ENCODE results near the gene TOMM6.

Gene TOMM6

DNA sequence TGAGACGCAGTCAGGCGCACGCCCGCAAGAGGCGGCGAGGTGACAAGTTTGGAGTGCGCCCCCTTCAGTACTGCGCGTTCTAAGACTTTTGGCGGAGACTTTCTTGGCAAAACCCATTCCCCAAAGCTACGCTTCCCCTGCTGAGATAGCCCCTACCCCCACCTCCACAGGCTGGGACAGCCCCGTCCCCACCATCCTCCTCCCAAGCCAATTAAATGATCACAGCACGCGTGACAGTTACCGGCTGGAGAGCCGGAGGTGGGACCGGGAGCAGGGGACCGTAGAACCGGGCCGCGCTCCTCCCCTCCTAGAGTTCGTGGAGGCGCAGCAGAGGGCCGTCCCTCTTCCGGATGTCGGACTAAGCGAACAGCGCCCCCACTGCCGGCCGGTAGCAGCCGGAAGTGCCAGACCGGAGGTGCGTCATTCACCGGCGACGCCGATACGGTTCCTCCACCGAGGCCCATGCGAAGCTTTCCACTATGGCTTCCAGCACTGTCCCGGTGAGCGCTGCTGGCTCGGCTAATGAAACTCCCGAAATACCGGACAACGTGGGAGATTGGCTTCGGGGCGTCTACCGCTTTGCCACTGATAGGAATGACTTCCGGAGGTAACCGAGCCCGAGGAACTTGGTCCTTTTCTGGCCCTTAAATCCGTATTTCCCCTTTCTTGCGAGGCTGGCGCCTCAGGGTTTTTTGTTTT lies at the start of gene TOMM6:
Gene TOMM6 (plus strand): TSS at position 476 of the 699 bp plus-strand sequence. CDS start 4 bp downstream, at position 480.
- DNase-seq = peak; percentile 61

DNA sequence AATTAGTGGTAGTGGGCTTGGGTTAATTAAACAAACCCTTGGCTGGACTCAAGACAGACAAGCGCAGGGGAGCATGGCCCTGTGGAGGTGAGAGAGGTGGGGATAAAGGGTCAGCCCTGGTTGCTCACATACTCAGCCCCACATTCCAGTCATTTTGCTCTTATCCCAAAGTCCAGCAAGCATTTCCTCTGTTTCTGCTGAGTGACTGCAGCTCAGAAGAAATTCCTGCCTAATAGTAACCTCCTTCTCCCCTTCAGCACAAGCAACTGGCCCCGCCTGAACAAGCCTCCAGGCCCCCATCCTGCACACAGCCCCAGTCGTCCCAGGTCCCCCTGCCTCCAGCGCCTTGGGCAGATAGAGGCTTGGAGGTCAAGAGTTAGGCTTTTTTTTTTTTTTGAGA lies 48.5 kb upstream of the TOMM6 start:
- DNase-seq = no peak

DNA sequence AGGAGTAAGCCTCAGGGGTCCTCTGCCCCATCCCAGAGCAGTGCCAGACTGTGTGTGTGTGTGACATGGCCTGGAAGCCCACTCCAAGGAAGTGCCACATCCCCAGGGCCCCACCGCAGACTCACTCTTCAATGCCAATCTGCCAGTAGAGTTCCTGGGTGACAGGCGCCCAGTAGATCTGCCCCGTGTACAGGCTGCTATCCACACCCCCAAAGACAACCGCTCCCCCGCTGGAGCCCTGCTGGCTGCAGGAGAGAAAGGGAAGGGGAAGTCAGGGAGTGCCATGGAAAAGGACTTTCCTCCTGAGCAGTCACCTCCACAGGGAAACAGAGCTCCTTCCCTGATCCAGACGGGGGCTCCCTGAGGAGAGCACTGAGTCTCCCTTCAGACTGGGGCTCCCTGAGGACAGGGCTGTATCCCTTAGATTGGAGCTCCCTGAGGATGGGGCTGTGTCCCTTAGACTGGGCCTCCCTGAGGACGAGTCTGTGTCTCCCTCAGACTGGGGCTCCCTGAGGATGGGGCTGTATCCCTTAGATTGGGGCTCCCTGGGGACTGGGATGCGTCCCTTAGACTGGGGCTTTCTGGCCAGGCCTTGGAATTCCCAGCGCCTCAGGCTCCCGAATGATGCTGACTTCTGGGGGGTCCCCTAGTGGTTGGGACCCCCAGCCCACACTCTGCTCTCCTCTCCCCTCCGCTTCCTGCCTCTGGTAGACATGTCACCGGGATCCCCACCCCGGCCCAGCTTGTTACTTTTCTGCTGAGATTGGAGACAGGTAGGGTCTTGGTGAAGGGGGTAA lies 46.9 kb upstream of the TOMM6 start:
- DNase-seq = no peak

DNA sequence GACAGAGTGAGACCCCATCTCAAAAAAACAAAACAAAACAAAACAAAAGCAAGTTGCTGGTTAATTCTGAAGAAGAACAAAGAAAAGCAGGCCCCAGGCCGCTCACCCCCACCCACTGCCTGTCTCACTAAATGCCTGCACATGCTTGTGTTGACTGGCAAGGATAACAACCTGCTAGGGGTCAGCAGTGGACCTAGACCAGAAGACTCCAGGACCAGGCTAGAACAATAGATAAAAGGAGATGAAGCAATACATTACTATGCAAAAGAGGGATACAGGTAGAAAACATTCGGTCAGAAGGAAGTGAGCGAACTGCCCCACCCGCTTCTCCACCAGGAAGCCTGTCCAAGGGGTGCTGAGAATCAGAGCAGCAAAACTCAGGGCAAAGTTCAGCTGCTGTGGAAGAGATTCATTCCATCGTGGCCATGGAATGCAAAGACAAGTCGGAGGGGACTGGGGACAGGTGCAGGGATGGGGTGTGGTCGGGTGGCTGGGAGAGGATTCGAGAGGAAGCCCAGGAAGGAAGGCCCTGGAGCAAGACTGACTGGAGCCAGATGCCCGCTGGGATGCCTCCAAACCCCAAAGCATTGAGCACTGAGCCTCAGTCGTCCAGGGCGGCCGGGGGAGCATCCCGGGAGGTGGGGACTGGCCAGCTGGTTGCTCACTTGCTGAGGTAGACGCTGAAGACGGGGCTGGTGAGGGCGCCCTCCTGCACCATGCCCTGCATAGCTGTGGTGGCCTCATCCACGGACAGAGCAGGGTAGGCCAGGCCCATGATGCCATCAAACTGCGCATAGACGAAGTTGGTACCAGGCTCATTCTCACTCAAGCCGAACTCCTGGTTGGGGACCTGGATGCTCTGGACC lies 45.6 kb upstream of the TOMM6 start:
- DNase-seq = no peak

DNA sequence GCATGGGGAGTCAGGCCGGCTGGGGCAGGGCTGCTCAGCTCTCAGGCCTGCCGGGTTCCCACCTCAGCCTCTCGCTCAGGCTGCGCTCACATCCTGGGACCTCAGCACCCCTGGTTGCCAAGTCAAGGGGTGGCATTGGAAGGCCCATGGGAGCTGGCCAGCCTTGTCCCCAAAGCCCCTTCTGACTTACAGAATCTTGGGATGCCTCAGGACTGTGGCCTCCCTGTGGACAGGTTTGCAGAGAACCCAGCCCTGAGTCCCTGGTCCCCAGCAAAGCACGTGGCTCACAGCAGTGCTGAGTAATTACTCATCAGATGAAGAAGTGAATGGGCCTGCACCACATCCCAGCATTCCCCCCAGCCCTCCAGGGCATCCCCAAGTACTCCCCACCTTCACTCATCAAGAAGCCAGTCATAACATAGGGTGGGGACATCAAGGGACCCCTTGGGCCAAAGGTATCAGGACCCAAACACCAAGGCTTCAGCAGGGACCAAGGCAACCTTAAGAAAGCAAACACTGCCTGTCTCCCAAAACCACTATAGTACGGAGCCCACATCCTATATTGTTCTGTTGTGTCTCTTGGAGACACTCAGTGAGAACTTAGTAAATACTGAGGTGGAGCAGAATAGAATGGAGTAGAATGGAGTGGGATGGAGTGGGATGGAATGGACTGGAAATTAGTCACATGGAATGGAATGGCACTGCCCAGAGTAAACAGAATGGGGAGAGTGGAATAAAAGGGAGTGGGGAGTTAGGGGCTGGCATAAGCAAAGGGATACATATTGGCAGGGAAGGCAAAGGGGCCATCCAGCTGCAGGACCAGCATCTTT lies 43.9 kb upstream of the TOMM6 start:
- no peak for DNase-seq

DNA sequence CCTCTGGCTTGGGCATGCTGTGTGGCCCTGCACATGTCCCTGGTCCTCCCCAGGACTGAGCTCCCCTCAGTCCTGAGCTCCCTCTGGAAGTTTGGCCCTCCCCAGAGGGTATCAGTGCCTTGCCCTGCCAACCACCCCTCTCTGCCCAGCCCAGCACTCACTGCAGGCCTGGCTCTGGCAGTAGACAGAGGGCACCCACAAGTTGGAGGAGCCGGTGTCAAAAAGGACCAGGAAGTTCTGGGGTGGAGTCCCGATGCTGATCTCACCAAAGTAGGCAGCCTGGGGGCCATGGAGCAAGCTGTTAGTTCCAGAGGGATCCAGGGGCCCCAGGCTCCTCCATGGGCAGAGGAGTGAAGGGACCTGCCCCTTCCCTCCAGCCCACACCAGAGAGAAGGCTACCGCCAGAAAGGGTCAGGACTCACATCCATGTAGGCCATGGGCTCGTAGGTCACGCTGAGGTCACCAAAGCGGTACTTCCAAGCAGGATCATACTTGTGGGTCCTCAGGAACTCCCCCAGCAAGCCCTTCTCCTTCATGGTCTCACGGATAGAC lies 43.2 kb upstream of the TOMM6 start:
- DNase-seq = no peak

DNA sequence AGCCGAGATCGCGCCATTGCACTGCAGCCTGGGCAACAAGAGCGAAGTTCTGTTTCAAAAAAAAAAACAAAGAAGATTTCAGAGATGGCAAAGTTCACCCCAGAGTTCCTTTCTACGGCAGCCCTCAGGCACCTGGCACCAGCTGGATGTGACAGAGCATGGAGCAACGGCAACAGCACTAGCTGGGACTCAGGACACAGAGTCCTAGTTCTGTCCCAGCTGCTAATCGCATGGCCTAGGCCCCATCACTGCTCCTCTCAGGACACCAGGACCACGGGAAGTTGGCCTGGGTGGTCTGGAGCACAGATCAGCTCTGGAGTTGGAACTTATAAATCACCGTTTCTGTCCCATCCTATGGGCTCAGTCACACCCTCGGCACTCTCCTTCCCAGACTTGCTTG lies 41.4 kb upstream of the TOMM6 start:
- DNase-seq = no peak

DNA sequence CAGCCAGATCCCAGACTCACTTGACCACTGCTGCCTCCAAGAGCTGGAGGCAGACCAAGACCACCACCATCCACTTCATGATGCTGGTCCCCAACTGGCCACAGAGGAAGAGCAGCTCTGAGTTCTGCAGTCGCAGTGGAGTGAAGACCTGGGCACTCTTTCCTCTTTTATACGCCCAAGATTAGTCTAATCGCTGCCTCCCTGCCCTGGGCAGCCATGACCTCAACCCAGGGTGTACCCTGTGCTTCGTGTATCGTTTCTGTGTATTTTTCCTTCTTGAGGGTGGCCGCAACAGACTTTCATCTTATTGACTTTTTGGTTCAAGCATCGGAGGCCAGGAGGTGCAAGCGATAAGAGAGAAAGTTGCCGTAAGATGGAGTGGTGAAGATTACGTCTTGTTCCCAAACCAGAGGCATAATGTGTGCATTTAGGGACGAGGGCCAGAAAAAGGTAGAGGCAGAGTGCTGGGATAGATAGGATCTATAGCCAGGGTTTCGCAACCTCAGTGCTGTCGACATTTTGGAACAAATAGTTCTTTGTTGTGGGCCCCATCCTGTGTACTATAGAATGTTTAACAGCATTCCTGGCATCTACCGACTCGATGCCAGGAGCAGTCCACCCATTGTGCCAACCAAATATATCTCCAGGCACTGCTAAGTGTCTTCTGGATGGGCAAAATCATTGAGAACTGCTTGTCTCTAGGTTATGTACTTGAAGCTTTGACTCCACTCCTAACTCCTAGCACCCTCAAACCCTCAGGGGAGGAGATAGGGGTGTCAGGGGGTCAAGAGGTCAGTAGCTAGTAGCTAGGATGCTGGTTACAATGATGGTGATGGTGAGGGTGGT lies 40.0 kb upstream of the TOMM6 start, which contains the start of gene PGC:
Gene PGC (minus strand): TSS at position 142 of the 846 bp plus-strand sequence. CDS start 63 bp downstream, at position 79.
- no peak for DNase-seq

DNA sequence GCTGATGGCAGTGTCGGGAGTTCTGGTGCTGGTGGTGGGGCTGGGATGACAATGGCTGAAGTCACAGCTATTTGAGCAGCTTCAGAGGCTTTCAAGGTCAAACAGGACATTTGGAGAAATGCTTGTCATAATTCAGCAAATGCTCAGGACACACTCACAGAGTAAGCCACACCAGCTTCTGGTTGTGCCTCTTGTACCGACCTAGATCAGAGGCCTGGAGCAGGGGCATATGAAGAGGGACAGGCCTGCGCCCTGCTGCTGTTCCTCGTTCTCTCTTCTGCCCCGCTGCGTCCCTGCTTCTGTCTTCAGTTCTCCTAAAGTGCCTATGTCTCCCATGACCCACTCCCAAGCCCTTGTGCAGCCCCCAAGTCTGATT lies 39.4 kb upstream of the TOMM6 start:
- no peak for DNase-seq

DNA sequence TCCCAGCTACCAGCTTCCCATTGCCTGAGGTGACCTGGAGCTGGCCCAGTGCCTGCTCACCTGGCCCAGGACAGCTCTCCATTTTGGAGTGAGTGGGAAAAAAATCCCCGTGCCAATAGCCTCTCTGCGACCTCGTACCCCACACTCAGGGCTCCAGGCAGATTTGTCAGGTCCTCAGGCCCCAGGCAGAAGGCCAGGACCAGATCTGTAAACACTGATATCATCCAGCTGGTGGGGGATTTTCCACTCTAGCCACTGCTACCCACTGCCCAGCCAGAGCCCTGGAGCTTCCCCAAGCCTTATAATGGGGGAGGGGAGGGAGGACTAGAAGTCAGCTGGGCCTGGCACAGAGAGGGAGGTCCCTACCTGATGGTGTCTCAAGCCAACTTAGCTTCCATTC lies 39.0 kb upstream of the TOMM6 start:
- no peak for DNase-seq

DNA sequence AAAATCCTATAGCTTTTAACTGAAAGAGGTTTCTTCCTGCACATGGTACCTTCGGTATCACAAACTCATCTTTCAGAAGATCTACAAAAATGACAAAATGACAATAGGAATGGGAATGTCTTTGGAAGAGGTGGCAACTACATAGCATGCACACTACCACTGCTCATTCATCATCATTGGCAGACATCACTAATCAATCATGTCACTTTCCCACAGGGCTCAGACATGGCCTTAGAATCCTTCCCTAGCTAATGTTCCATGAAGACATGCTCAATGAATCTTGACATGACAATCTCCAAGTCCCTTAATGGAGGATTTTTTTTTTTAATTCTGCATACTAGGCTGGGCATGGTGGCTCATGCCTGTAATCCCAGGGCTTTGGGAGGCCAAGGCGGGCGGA lies 37.1 kb upstream of the TOMM6 start:
- DNase-seq = no peak

DNA sequence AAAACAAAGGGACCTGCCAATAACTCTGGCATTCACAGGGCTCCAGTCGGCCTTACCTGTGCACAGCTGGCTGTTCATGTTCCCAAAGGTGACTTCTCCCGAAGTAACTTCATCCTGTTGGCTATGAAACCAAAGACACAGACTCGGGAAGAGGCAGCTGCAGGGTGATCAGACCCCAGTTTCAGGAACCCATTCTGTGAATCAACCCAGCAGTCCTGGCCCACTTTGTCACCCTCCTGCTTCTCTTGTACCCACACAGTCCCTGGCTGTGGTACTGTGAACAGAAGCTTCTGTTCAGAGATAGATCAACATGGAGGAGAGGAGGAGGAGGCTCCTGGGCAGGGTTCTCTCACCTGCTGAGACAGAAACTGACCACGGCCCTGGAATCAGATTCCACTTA lies 31.6 kb upstream of the TOMM6 start:
- no peak for DNase-seq

DNA sequence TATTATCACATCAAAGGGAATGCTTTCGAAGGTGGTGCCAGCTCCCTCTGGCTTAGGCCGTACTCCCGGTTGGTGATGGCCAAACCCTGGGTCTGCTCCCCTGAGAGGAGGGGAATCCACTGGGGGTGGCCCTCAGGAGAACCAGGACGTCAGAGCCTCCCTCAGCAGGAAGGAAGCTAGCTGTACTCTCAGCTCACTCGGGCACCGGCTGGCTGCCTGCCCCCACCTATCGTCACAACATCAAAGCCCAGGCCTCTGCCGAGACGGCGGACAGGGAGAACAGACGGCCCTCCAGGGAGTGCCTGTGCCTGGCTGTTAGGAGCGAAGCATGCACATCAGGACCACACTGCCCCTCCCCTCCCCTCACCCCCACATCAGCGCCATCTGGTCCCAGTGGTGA lies 31.1 kb upstream of the TOMM6 start:
- DNase-seq = no peak

DNA sequence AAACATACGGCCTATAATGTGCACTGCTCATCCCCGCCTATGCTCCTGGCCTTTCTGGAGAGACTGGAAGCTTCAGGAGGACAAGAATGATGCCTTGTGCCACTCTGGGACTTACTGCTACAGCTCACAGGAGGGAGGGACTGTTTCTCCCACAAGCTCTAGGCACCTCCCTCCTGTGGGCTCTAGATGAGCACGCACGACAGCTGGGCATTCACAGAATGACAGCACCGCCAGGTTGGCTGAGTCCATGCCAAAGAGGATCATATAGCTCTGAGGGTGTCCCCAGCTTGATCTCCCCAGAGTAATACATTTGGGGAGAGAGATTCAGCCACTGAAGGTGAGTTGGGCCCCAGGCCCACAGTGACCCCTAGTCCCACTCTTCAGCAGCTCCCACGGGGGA lies 30.2 kb upstream of the TOMM6 start:
- DNase-seq = no peak

DNA sequence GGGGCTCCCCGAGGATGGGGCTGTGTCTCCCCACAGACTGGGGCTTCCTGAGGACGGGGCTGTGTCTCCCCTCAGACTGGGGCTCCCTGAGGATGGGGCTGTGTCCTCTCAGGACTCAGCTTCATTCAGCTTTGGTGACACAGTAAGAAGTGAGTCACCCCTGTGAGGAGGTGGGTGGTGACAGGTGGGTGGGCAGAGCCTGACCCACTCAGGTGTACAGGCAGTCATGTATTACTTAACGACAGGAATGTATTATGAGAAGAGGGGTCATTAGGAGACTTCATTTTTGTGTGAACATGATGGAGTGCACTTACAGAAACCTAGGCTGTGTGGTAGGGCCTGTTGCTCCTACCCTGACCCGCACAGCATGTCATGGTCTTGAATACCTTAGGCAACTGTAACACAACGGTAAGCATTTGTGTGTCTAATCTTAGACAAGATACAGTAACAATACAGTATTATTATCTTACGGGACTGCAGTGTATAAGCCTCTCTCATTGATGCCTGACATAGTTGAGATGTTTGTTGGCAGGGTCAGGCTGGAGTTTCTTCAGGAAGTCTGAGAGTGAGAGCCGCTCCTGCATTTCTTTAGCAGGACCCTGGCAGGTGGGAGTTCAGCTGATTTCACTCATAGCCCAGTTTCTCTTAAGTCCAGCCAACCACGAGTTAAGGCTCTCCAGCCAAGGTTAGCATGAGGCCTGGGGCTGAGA lies 29.4 kb upstream of the TOMM6 start:
- DNase-seq = no peak

DNA sequence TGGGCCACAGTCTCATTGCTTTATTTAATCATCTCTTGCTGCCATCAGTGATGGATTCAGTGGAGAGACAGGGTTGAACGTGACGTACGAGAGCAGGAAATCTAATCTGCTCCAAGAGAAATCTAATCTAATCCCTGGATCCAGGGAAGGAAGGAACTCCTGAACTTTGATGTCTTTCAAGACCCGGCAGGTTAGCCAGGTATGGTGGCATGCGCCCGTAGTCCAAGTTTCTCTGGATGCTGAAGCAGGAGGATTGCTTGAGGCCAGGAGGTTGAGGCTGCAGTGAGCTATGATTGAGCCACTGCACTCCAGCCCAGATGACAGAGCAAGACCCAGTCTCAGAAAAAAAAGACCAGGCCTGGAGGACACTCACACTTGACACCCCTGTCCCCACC lies 28.9 kb upstream of the TOMM6 start:
- no peak for DNase-seq

DNA sequence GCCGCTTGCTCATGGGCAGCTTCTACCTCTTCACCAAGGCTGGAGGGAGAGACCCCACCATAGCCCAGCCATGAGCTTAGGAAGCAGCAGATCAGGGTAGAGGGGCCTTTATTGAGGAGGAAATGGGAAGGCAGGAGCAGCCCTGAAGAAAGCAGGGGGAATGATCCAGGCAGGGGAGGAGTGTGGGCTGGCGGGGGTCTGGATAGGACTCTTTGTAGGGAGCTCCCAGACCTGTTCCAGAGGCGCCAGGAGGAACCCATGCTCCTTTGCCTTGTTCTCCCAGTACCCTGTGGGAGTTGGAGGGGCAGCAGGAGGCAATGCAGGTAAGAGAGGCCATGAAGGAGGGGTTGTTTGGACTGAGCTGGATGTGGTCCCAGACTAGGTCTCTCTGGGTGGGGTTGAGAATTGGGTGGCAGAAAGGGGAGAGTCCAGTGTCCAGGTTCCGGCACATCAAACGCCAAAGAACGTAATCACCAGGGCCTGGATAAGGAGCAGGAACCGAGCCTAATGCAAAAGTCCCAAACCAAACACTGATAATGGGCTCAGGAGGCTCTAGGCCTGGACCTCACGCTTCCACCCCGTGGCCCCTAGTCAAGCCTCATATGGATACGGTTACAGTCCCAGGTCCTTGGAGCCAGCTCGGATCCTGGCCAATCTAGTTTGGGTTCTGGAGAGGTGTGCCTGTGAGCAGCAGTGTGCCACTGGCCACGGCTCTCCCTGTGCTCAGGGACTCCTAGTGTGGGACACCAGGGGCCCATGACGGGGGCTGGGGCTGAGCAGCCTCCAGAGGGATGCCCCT lies 28.2 kb upstream of the TOMM6 start:
- DNase-seq = no peak

DNA sequence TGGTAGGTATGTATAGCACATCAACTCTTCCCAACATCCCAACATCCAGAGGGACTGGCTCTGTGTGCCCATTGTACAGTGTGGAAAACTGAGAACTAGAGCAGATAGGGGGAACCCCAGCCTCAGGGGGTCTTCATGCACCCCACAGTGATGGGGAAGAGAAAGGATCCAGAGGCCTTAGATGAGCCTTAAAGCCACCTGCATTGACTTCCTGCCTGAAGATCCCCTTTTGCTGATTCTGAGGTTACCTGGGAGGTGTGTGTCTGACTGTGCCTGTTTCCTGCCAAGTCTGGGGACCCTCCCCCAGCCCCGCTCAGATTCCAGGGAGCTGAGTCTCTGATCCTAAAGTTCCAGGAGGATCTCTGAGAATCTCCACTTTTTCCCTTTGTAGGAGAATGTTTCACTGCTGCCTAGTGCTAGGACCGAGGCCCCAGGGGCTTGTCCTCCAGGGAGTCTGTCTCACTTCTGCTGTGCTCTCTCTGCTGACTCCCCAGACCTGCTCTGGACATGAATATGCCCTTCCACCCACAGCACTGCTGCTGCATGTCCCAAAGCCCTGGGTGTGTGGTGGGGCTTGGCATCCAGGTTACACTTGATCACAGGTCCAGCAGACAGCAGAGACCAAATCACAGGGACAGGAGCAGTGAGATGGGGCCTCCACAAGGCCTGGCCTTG lies 27.5 kb upstream of the TOMM6 start:
- DNase-seq = no peak

DNA sequence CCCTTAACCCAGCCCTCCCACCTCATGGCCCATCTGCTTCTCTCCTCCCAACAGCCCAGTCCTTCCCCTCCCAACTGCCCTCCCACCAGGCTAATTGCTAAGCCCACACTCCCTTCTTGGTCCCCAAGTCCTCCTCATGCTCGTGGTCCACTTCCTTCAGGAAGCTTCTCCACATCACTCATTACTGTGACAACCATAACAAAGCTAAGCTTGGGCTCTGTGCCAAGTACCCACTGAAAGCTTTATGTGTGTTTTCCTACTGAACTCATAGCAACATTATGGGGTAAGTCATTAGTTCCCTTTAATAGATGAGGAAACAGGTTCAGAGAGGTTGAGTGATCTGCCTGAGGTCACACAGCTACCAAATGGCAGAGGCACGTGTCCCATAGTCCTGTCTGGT lies 24.0 kb upstream of the TOMM6 start:
- no peak for DNase-seq

All from NCI-H1436 treated with DMSO at 0.1 percent for 48 hours (cell line).